NCI-H128 (cell line): ENCODE results near the gene CFAP68.

Experiments used
- DNase-seq: peaks from one replicate; lab custom pipeline; 2025; ENCODE audit not compliant: unreplicated experiment; lab: John Stamatoyannopoulos, UW

Gene CFAP68, protein sequence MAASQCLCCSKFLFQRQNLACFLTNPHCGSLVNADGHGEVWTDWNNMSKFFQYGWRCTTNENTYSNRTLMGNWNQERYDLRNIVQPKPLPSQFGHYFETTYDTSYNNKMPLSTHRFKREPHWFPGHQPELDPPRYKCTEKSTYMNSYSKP

DNA sequence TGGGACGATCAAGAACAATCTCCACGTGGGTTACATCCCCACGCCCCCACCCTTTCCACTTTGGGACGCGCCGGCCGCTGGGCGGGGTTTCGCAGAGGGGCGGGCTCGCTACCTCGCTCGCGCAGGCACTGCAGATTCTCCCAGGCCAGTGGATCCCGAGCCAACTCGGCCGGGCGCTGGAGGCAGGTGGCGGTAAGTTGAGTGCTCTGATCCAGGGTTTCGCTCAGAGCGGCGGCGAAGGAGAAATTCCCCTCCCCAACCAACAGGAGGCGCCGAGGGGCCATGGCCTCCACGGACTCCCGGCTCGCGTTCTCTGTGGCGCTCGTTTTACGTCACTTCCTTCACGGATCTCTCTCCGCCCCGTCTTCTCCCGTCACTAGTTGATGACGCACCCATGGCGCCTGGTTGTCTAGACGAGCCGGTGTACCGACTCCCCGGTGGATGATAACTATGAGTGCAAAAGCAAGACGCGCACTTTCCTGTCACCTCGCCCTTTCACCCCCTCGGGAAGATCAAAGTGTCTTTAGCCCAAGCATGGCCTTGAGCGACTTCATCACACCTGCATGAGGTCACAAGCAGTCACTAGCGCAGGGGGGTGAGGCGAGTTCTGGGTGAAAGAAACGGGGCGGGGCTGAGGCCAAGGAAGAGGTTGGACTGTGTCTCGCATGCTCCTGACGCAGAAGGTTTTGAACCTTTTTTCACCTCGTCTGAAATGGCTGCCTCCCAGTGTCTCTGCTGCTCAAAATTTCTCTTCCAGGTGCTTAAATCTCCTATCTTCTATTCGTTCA, at the start of gene CFAP68, which contains the start of gene FDXACB1:
Gene CFAP68, plus strand, starts transcription at position 693 of the 788 bp plus-strand sequence. Its CDS starts 20 bp downstream, at position 713.
Gene FDXACB1, minus strand, starts transcription at position 317 of the 788 bp plus-strand sequence. Its CDS starts 33 bp downstream, at position 284.
- DNase-seq = peak; percentile 97

DNA sequence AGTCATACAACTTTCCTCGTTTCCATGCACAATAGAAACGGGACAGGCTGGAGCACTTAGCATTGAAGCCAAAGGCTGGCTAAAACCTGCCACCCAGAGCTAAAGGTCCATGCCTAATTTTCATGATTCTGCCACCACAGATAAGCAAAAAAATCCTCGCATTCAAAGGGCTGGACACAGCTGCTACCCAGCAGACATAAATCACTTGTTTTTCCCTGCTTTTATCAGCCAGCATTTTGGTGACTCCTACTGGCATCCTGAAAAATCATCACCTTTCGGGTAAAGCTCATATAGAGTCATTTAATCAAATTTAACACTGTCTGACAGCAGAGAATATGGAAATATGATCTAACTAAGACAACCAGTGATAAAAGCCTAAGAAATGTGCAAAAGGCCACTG, 45.8 kb upstream of the CFAP68 start:
- no peak for DNase-seq

DNA sequence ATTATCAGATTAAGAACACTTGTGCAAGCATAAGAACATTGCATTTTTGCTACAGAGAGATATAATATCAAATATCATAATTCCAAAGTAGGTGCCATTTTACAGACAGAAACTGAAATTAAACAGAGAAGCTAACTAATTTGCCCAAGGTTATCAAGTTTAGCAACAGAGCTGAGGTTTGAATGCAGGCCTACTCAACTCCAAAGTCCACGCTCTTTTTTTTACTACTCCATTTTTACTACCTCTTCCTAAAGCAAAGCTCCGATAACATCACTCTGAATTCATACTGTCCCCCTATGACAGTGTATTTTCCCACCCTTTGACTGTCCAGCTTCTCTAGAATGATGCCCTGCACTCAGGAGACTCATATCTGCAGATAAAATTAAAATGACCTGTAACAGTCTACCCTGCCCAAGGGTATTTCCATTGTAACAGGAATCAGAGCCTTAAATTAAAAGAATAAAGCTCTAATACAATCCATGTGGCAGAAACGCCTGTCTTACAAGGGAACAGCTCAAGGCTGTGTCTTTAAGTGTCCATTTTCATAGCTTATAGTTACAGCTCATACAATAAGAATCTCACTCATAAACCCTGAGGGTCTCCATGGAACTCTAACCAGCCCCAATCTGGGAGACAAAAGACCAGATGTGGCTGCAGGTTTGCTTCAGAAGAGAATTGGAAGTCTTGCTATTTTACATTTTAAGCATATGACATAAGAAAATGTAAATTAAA, 44.7 kb upstream of the CFAP68 start:
- no peak for DNase-seq

DNA sequence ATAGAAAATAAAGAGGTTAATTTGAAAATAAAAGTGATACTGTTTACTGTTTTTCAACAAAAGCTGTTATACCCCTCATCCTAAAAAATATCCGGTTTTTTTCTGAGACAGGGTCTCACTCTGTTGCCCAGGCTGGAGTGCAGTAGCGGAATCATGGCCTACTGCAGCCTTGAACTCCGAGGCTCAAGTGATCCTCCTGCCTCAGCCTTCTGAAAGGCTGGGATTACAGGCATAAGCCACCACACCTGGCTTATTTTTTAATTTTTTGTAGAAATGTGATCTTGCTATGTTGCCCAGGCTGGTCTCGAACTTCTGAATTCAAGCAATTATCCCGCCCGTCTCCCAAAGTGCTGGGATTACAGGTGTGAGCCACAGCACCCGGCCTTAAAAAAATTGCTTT, 43.7 kb upstream of the CFAP68 start:
- DNase-seq = no peak

DNA sequence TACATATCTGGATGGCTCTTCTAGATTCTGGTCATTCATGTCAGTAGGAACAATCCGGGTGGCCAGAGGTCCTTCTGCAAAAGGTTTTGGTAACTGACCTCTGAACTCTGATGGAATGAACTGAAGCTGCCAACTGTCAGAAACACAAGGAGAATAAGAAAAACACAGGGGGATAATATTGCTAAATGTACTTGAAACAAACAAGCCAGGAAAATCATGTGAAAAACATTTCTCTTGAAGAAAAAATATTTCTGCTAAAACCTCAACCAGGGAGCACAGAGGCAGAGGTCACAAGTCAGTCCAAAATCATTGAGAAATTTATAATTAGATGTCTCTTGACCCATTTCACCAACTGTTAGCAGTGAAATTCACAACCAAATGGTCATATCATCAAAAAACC, 43.2 kb upstream of the CFAP68 start:
- DNase-seq = no peak

DNA sequence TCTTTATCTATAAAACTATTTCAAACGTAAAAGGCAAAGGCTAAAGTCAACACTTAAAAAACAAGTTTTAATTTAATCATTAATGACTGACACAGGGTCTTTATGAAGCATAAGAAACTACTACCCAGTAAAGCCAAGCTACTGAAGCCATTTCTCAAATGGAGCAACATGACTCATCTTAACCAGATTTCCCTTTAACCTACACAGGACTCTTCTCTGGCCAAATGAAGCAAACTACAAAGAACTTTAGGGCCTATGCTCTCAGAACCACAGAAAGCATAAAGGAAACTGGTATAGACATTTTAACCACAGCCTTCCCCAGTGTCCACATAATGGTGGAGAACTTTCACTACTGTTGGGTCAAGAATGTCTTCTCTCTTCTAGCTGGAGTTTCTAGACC, 42.6 kb upstream of the CFAP68 start:
- DNase-seq = no peak

DNA sequence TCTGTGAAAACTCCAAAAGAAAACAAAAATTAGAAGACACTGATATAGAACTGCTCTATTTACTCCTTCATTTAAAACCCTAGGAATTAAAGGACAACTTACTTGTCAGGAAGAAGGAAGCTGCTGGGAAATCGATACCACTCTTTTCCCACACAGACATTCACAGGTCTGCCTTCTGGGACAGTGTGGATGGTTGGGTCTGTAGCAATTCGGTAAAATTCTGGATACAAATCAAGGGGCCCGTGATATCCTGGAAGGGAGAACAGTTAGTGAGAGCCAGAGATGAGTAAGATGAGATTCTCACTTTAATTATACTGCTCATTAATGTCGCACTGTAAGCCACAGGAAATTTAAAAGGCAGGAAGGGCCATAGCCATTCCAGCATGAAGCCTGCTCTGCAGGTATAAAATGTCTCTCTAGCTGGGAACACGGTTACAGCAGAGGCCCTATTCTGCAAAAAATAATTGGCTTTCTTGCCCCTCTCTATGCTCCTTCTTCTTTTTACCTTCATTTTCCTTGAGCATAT, 41.9 kb upstream of the CFAP68 start:
- no peak for DNase-seq

DNA sequence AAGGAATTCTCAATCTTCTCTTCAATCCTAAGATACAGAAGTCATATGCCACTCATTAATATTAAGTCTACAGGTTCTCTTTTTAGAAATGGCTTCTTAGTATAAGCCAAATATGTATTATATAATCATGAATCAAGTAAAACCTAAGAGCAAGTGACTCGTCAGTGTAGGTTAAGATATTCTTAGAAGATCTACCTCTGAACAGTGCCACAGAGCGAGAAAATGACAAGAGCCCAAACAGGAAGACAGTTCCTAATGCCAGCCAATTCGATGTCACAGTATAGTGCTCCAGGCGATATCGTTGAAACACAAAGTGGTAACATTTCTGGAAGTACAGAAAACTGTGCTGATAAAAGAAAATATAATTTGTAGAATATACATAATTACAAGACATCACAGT, 41.3 kb upstream of the CFAP68 start:
- DNase-seq = no peak

DNA sequence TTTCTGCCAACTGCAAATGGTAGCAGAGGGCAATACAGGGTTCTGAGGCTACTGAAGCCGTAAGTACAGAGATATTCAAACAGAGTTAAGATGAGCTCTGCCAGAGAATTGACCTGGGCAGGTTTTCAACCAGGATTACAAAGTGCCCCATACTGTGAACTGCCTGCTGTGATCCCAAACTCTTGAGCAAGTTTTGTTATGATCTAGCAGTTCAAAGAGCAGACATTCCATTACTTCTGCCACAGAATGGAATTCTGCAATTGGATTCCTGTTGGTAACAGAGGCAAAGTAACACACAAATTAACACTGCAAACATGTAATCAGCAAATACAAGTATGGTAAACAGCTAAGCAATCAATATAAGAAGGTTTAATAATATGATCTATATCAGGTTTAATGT, 39.2 kb upstream of the CFAP68 start:
- DNase-seq = no peak

DNA sequence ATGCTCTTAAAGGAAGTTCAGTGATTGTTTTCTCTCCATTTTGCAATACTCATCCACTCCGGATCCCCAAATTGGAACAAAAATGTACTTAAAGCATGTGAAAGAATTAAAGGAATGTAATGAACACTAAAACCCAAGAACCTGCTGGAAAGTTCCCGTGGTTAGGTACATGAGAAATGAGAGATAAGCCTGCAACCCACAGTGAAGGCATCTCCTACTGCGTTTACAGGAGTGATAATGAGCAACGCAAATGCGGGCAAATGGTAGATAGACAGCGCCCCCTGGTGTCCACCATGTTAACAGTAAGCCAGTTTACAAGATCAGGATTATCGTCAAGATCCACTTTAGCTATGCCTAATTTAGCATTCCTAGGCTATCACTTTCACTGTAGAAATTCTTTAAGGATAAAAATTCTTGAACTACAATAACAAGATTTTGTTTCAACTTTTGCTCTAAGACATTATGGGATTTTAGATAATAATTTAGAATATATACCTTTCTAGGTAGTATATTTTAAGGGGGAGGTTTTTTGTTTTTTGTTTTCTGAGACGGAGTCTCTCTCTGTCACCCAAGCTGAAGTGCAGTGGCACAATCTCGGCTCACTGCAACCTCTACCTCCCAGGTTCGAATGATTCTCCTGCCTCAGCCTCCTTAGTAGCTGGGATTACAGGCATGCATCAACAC, 37.8 kb upstream of the CFAP68 start:
- peak; percentile 57 for DNase-seq

DNA sequence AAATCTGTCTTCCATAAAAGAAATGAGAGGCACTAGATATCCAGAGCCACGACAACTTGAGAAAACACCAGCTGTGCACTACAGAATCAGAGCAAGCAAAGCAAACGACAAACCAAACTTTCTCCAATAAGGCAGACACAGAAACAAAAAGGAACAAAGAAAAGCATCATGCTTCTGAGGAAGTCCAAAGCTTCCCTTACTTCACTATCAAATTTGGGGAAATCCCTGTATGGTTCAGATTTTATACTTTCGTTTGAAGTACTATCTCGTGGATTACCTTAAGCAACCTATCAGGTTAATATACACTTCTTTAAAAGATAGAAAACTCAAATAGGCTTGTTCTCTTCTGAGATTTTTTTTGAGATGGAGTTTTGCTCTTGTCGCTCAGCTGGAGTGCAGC, 35.7 kb upstream of the CFAP68 start:
- DNase-seq = no peak

DNA sequence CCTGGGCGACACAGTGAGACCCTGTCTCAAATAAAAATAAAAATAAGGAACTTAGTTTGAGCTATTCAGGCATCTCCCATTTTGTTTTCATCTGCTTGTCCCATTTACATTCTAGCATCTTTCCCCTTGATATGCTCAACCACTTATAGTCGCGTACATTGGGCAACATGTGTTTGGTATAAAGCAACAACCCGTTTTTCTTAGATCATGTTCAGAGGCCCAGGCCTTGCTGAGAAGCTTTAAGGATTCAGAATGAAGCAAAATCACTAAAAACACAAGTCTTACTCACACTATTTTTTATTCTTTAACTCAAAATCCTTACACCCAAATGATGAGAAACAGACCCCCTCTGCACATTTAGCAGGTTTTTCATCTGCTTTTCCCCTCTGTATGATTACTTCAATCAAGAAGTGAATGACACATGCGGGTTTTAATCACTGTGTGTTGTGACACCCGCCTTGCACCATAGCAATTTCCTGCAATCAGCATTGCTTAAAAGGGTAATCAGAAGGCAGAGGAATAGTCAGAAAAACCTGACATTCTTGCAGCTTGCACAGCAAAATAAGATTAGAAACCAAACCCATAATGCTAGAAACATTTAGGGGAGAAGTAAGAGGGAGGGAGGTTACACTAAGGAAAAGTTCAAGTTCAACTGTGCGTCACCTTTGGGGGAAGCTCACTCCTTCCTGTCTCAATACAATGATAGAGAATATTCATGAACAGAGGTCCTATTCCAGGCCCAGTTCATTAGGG, 33.9 kb upstream of the CFAP68 start:
- DNase-seq = no peak

DNA sequence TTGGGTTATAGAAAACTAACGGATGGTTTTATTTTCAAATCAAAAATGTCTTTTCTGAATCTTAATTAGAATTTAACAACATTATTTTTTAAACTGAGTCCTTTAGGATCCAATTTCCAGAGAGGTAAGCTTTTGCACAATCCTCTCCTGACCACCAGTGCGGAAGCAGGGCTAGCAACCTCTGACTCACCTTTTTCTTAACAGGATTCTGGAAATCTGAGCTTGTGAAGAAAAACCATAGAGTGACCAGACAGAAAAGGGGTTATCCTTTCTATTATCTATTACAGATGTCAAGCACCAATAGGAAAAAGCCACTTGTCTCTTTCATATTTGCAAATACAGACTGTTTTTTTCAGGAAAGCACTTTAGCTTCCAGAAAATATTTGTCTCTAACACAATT, 33.3 kb upstream of the CFAP68 start:
- no peak for DNase-seq

DNA sequence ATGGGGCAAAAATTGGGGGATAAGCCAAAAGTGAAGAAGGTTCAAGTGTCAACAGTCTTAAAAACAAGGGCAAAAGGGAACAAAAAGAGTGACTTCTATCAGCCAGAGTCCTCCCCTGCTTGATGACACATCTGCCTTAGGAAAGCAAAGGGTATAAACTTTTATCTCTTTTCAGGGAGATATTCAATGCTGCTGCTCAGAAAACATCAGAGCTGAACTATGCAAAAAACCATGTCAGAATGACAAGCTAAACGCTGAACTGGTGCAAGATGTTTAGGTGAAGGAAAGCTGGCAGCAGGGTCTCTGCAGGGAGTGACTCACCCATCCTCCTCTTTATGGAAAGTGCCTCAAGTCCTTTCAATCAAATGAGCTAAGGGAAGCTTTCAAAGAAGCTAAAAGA, 32.7 kb upstream of the CFAP68 start:
- DNase-seq = no peak

DNA sequence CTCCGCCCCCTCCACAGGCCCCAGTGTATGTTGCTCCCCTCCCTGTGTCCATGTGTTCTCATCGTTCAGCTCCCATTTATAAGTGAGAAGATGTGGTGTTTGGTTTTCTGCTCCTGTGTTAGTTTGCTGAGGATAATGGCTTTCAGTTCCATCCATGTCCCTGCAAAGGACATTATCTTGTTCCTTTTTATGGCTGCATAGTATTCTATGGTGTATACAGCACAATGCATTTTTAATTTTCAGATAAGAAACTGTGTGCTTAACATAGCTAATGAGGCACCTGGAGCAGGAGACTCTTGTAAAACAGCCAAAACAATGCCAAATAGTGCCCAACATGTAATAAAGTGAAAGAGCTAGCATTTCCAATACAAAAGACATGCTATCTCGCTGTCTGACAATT, 29.7 kb upstream of the CFAP68 start:
- DNase-seq = no peak

DNA sequence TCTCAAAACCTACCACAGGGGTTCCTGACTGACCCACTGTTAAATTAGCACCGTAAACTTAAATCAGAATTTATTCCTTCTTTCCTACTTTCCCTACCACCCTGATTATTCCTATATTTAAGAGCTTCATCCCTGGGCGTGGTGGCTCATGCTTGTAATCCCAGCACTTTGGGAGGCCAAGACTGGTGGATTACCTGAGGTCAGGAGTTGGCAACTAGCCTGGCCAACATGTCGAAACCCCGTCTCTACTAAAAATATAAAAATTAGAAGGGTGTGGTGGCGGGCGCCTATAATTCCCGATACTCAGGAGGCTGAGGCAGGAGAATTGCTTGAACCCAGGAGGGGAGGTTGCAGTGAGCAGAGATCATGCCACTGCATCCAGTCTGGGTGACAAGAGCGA, 28.3 kb upstream of the CFAP68 start:
- no peak for DNase-seq

DNA sequence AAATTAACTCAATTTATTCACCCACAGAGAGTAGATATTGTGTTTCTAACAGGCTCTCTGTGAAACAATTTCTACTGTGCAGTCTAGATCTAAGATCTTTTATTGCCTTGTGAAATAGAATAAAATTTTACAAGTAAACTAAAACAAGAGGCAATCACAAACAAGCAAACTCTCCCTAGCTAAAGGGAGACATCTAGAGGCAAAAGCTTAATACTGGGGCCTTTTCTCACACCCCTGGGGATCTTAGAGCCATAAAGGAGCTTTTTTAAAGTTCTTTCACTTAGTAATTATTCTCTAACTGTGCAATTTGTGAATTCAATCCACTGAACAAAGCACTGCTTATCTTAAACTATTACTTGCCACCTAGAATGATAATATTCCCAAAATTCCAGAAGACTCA, 27.7 kb upstream of the CFAP68 start:
- DNase-seq = no peak

DNA sequence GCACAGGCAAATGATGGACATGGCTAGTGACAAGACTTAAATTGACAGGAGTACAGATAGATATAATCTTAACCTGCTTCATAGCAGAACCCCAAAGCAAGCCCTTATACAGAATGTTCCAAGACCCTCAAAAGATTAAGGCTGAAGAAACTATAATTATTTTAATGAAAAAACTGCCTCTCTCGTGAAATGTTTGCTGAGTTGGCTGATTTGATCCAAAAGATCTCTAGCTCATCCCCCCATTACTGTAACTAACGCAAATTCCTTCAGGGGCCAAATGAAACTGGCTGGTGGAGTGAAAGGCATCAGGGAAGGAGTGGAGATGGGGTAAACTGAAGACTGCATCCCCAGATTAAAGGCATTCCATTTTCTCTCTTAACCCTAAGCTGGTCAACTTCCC, 27.2 kb upstream of the CFAP68 start:
- no peak for DNase-seq

DNA sequence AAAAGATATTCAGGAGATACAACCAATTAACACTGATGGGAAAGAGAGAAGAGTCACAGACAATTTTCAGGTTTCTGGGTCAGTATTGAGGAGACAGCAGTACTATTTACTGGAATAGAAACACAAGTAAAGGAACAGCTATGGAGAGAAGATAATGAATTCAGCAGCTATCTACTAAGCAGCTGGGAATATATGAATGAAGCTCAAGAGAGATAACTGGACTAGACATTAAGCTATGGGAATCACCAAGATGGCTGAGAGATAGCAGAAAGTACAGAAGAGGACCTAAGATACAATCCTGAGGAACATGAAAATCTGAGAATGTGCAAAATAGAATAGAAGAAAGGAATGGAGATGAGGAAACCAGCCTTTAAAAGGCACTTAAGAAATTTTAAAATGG, 23.8 kb upstream of the CFAP68 start:
- DNase-seq = no peak

DNA sequence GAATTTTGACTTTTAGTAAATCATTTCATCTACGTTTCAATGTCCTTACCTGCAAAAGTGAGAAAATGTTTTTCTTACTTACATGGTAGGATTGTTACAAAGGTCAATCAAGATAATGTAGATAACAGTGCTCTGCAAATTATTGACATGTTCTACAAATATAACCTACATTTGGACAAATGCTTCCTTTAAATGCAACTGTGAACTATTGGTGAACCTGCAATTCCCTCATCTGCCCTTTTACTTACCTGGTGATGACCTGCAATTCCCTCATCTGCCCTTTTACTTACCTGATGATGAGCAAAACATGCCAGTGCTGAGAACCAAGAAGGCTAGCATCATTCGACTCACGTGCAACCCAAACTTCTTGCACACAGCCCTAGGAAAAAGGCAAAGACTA, 19.1 kb upstream of the CFAP68 start:
- no peak for DNase-seq

DNA sequence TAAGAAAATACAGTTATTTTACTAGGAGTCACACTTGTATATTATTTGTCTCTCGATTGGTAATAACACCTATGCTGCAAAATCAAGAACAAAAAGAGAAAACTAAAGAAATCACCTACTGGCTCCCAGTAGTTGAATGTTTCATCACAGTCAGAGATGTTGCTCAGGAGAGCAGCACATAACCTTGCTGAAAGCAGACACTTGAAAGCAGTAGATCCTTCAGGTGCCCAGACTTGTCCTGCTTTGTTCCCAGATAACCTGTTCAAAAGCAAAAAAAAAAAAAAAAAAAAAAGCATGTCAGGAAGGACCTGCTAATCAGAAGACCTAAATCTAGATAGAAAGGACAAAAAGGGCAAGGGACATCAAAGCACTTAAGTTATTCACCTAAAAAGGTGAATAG, 9.2 kb upstream of the CFAP68 start:
- DNase-seq = no peak
